ENCODE data around the gene ANKS4B.
A peak's percentile ranks its signal among the peaks of the same experiment; 100 is the strongest.
"Not testable (repeated sequence)": the region's sequence is repeated elsewhere in the genome, so short reads cannot be mapped to it uniquely, and the experiment has no call there.

The ANKS4B gene

GRCh38 chr16:21264571-21265036 is 31.1 kb downstream of the ANKS4B start:
- no peak for DNase-seq

GRCh38 chr16:21265104-21265837 is 31.8 kb downstream of the ANKS4B start:
- DNase-seq, result no peak

GRCh38 chr16:21267298-21267697 is 33.8 kb downstream of the ANKS4B start:
- no peak for DNase-seq

- DNase-seq, result no peak
Measured at GRCh38 chr16:21268236-21268635, 34.7 kb downstream of the ANKS4B start.

GRCh38 chr16:21272253-21272652 is 38.8 kb downstream of the ANKS4B start:
- no peak for DNase-seq

- DNase-seq, result not testable (repeated sequence)
Measured at GRCh38 chr16:21272763-21273162, 39.3 kb downstream of the ANKS4B start.

GRCh38 chr16:21274172-21274726 is 40.8 kb downstream of the ANKS4B start:
- no peak for DNase-seq

GRCh38 chr16:21275529-21275928 is 42.0 kb downstream of the ANKS4B start:
- DNase-seq, result no peak

GRCh38 chr16:21276090-21276489 is 42.6 kb downstream of the ANKS4B start:
- DNase-seq, result no peak

- no peak for DNase-seq
Measured at GRCh38 chr16:21277045-21277926, 43.8 kb downstream of the ANKS4B start.

GRCh38 chr16:21277927-21278706 is 44.6 kb downstream of the ANKS4B start, which contains the start of gene CRYM:
CRYM (minus strand) TSS chr16:21278290; CDS start chr16:21278251, 39 bp downstream.
- DNase-seq, result peak; percentile 60

- DNase-seq, result no peak
Measured at GRCh38 chr16:21279501-21279900, 46.0 kb downstream of the ANKS4B start.

- DNase-seq, result no peak
Measured at GRCh38 chr16:21281698-21282389, 48.3 kb downstream of the ANKS4B start.

- no peak for DNase-seq
Measured at GRCh38 chr16:21283521-21284289, 50.2 kb downstream of the ANKS4B start.

GRCh38 chr16:21284414-21284813 is 50.9 kb downstream of the ANKS4B start:
- DNase-seq, result no peak

GRCh38 chr16:21285314-21285713 is 51.8 kb downstream of the ANKS4B start:
- DNase-seq, result no peak

GRCh38 chr16:21289789-21290188 is 56.3 kb downstream of the ANKS4B start:
- not testable (repeated sequence) for DNase-seq

- DNase-seq, result peak; percentile 84
Measured at GRCh38 chr16:21300309-21301167, 67.0 kb downstream of the ANKS4B start.

- DNase-seq, result peak; percentile 36
Measured at GRCh38 chr16:21301168-21301894, 67.8 kb downstream of the ANKS4B start.
